ENCODE measurements around the gene ANKRD37.

GRCh38 chr4:185425647-185426352, 29.2 kb downstream of the ANKRD37 start, which contains the start of gene UFSP2:
- TF ChIP-seq CTCF (IDR thresholded peaks at IDR 0.05): no peak
- TF ChIP-seq POLR2AphosphoS5 (IDR thresholded peaks at IDR 0.05): peak; percentile 79 to 85 (median 82)
- TF ChIP-seq EP300 (IDR thresholded peaks at IDR 0.05): peak; percentile 3
- TF ChIP-seq POLR2A (IDR thresholded peaks at IDR 0.05): peak in 1 of 4 donors; percentile 58

All from stomach (tissue), 4 donors.